IPS-NIHi7 (cell line): ENCODE measurements around the gene TNRC18.
"Not testable (repeated sequence)": the region's sequence is repeated elsewhere in the genome, so short reads cannot be mapped to it uniquely, and the experiment has no call there.

Experiments
- DNase-seq: peaks from one replicate; pipeline ENCODE4 v3.0.0; 2012; ENCODE audit warnings: mixed read lengths; ENCODE audit errors: extremely low spot score

Gene TNRC18

GRCh38 chr7:5318613-5319012 is 105.0 kb downstream of the TNRC18 start:
- not testable (repeated sequence) for DNase-seq

- DNase-seq, result no peak
Observed at GRCh38 chr7:5315761-5316160, 107.9 kb downstream of the TNRC18 start.

DNA sequence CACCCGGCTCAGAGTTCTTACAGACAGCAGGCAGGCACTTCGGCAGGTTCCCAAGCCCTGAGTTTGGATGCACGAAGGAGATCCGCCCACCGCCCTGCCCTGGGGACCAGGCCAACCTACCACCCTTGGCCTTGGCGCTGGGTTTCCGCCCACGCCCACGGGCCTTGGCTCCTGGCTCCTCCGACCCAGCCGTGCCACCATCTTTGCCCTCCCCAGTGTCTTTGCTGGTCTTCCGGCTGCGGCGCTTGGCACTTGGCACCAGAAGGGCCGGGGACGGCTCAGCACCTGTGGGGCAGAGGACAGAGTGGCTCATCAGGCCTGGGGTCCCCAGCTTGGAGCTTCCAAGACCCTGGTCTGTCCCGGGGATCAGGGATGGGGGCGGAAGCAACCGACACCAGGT is 108.8 kb downstream of the TNRC18 start:
- DNase-seq, result no peak

GRCh38 chr7:5313076-5313885 is 110.4 kb downstream of the TNRC18 start:
- DNase-seq, result not testable (repeated sequence)

DNA sequence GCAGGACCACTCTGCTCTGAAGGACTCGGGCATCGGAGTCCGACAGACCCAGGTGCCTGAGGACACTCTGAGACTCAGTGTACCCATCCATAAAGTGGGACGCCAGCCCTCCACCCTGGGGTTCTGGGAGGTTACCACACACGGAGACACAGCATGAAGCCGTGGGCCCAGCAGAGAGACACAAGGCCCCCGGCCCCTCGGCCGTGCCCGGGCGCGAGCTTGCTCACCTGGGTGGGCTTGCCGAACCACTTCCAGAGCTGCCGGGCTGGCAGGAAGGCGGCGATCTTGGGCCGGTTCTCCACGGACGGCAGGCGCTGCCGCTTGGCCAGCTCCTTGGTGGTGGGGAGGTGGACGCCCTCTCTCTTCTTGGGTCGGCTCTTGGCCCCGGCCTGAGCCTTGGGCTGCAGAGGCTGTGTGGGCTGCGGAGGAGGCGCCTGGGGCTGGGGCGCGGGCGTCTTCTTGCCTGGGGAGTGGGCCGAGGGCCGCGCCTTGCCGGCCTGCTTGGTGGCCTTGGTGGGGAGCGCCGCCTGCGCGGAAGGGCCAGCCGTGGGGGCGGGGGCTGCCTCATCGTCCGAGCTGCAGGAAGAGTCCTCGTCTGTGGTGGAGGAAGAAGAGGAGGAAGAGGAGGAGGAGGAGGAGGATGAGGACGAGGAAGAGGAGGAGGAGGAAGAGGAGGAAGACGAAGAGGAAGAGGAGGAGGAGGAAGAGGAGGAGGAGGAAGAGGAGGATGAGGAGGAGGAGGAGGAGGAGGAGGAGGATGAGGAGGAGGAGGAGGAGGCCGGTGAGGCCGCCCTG is 111.2 kb downstream of the TNRC18 start:
- DNase-seq, result not testable (repeated sequence)

- no peak for DNase-seq
Observed at GRCh38 chr7:5310822-5311405, 112.7 kb downstream of the TNRC18 start.

- no peak for DNase-seq
Observed at GRCh38 chr7:5309146-5309545, 114.5 kb downstream of the TNRC18 start.

DNA sequence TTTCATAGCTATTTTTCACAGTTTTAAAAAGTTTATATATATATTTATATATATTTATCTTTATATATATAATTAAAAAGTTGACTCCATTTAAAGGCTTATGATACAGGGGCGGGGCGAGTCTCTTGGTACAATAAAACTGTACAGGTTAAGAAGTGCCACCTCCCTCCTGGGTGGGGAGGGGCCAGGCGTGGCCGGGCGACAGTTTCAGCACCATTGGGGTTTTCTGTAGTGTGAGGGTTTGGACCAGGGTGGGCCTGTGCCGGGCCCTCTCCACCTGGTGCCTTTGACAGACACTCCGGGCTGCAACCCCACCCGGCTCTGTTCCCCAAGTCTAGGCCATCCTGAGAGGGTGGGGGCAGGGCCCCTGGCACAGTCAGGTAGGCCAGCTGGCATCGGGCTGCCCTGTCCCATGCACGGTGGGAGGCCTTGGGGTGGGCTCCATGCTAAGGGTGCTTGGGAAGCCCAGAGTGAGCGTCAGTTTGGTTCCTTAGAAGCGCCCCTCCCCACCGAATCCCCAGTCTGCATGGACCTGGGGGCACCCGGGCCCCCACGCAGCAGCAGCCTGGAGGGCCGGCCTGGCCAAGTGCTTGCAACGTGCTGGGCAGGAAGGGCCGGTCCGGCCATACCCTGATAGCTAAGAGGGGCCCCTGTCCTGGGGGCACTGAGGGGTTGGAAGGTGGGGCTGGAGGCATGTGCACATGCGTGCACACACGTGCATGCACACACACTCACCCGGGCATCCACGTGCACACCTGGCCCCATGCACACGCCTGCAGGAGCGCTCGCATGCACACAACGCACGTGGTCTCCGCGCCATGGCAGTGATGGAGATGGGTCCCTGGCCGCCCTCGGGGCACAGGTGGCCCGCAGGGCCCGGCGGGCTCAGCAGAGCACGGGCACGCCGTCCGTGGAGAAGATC is 116.2 kb downstream of the TNRC18 start:
- DNase-seq, result not testable (repeated sequence)

DNA sequence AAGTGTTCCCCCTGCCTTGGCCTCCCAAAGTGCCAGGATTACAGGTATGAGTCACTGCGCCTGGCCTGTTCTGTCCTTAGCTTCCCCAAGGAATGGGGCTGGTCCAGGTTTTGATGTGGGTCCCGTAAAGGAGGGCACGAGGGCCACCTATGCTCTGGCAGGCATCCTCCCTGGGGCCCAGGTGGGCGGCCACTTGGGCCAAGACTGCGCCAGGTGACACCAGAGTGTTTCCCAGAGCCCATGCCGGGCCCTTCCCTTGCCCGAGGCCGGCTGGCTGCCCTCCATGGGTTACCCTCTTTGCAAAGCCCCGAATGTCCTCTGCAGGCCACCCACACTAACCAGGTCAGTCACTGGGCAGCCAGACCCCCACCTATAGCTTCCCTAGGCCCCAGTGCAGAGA is 118.6 kb downstream of the TNRC18 start:
- DNase-seq, result not testable (repeated sequence)

DNA sequence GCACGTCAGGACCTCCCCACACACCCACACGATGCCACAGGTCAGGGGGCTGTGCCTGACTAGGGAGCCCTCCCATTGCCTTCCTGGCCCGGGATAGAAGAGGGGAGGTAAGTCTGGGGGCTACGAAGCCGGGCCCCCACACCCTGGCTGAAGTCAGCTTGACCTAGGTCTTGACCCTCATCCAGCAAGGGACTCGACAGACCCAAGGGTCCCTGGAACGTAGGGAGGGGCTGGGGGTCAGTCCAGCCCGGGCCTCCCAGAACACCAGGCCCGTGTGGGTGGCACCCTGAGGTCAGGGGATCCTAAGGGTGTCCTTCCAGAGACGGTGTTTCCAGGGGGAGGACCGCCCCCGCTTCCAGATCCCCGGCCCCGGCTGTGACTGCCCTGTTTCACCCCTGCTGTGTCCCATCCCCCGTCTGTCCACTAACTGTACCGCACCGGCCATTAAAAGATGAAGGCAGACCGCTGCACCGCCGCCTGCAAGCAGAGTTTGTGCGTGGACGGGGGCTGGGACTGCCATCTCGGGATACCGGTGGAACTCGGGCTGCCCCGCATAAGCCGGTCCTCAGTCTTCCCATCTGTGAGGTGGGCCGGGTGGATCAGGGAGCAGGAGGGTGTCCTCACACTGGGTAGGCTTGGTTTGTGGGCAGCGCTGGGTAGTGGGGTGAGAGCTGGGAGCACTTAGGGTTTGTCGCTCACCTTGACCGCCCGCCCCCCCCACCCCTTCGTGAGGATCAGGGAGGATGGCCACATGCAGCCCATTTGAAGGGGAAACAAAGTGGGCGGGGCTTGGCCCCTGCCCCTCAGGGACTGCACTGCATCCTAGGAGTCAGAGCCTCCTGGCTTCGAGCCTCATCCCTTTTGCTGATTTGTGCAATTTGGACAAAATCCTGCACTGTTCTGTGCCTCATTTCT is 119.8 kb downstream of the TNRC18 start:
- DNase-seq, result no peak

- DNase-seq, result no peak
Observed at GRCh38 chr7:5303061-5303460, 120.6 kb downstream of the TNRC18 start.

- no peak for DNase-seq
Observed at GRCh38 chr7:5302577-5302976, 121.1 kb downstream of the TNRC18 start.

GRCh38 chr7:5300366-5300765 is 123.3 kb downstream of the TNRC18 start:
- no peak for DNase-seq

GRCh38 chr7:5296611-5297226 is 126.9 kb downstream of the TNRC18 start:
- peak; percentile 95 for DNase-seq

- DNase-seq, result no peak
Observed at GRCh38 chr7:5296015-5296610, 127.5 kb downstream of the TNRC18 start.

GRCh38 chr7:5295039-5296014 is 128.3 kb downstream of the TNRC18 start:
- no peak for DNase-seq

GRCh38 chr7:5294169-5294987 is 129.3 kb downstream of the TNRC18 start:
- DNase-seq, result no peak
